ENCODE measurements around the gene CCDC116.
"Not testable (repeated sequence)": the region's sequence is repeated elsewhere in the genome, so short reads cannot be mapped to it uniquely, and the experiment has no call there.

Gene CCDC116

GRCh38 chr22:21657020-21657359, 24.4 kb downstream of the CCDC116 start:
- DNase-seq: no peak

GRCh38 chr22:21657360-21658032, 24.9 kb downstream of the CCDC116 start:
- peak; percentile 29 for DNase-seq

DNA sequence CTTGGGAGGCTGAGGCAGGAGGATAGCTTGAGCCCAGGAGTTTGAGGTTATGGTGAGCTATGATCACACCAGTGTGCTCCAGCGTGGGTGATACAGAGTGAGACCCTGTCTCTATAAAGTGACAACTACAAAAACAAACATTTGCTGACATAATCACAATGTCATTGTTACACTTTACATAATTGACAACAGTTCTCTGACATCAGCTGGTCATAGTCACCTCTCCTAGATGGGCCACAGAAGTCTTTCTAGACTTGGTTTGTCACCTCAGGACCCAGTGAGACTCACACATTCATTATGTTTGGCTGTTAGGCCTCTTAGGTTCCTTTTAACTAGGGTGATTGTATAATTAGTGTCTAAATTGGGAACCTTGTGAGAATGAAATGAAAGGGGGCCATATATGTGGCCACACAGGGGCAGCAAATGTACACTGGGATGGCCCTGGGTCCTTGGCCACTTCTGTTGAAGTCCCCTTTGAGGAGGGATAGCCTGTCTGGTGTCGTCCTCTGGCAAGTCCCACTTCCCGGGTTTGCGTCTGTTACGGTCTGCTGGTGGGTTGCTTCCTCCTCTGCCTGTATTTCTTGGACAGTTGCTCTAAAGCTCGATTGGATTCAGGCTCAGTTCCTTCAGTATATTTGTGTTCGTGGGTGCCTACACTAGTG, 27.4 kb downstream of the CCDC116 start:
- DNase-seq: no peak

- no peak for DNase-seq
Measured at GRCh38 chr22:21660904-21661303, 28.3 kb downstream of the CCDC116 start.

- DNase-seq: no peak
Measured at GRCh38 chr22:21661991-21662390, 29.4 kb downstream of the CCDC116 start.

DNA sequence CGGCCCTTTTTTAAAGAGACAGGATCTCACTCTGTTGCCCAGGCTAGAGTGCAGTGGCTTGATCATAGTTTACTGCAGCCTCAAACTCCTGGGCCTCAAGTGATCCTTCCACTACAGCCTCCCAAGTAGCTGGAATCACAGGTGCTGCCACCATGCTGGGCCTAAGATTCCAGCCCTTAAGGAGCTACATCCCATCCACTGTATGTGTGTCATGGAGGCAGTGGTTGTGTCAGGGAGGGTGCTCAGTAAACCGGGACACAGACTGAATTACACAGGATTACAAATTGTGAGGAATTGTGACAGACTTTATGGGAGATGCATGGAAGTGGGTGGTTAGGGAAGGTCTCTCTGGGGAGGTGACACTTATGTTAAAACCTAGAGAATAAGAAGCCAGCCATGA, 31.2 kb downstream of the CCDC116 start:
- no peak for DNase-seq

DNA sequence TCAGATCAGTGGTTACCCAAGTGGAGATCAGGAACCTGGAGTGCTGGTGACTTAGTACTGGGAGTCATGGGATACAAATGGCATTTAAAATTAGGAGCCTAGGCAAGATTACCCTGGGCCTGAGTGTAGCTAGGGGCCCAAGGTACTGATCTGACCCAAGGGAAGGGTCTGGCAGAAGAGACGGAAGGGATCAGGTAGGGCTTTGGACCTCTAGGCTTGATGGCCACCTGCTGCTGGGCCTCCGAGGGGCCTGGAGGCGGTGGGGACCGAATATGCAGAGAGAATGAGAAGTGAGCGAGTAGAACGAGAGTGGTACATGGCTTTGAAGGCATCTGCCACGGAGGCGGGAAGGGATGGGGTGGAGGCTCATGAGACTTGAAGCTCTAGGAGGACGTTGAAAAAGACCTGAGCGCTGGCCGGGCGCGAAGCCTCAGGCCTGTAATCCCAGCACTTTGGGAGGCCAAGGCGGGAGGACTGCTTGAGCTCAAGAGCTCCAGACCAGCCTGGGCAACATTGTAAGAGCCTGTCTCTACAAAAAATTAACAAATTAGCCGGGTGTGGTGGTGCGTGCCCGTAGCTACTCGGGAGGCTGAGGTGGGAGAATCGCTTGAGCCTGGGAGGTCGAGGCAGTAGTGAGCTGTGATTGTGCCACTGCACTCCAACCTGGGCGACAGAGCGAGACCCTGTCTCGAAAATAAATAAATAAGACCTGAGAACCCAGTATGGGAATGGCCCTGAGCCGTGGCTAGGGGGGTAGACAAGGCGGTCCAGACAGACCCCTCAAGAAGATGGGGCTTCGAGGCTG, 32.7 kb downstream of the CCDC116 start:
- DNase-seq: no peak

DNA sequence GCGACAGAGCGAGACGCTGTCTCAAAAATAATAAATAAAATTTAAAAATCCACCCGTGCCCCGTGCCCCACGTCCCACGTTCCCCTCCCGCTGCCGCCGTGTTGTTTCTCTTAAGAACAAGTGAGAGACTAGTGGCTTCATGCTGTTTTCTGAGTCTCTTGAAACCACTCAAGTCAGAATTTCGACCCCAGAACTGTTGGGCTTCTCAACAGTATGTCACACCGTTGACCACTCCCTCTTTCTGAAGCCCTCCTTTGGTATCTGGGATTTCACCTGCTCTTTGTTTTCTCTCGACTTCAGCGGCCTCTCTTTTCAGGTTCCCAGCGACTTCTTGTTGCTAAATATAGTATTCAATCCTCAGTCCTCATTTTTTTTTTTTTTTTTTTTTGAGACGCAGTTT, 34.2 kb downstream of the CCDC116 start:
- no peak for DNase-seq

DNA sequence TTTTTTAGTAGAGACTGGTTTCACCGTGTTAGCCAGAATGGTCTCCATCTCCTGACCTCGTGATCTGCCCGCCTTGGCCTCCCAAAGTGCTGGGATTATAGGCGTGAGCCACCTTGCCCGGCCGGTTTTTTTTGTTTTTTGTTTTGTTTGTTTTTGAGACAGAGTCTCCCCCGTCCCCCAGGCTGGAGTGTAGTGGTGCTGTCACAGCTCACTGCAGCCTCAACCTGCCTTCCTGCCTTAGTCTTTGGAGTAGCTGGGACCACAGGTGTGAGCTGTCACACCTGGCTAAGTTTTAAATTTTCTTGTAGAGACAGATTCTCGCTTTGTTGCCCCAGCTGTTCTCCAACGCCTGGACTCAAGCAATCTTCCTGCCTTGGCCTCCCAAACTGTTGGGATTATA, 36.5 kb downstream of the CCDC116 start:
- DNase-seq: peak; percentile 57

GRCh38 chr22:21672107-21672629, 39.6 kb downstream of the CCDC116 start:
- no peak for DNase-seq

GRCh38 chr22:21673534-21674321, 41.2 kb downstream of the CCDC116 start:
- DNase-seq: no peak

DNA sequence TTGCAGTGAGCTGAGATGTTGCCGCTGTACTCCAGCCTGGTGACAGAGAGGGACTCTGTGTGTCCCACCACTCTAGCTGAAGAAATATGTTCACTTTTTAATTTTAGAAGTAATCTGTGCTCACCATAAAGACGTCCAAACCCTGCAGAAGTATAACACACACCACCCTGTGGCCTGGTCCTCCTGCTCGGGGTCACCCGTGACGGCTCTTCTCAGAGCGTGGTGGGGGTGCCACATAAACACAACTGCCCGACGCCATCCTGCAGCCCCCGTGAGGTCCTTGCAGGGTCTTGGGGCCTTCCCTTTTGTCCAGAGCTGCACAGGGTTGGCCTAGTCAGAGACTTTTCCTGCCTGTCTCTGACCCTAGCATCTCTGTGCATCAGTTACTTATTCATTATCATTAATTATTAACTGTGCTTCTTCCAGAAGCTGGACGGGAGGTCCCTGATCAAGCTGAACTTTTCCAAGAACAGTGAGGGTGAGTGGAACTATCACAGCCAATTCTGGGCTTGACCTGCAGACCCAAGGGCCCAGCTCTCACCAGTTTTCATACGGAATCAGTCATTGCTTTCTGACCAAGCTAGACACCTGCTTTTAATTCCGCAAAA, 42.2 kb downstream of the CCDC116 start:
- DNase-seq: no peak

- no peak for DNase-seq
Measured at GRCh38 chr22:21677606-21678443, 45.3 kb downstream of the CCDC116 start.

DNA sequence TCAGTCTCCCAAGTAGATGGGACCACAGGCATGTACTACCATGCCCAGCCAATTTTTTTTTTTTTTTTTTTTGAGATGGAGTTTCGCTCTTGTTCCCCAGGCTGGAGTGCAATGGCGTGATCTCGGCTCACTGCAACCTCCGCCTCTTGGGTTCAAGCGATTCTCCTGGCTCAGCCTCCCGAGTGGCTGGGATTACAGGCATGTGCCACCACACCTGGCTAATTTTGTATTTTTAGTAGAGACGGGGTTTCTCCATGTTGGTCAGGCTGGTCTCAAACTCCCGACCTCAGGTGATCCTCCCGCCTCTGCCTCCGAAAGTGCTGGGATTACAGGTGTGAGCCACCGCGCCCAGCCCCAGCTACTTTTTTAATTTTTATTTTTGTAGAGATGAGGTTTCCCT, 46.3 kb downstream of the CCDC116 start:
- DNase-seq: not testable (repeated sequence)

- DNase-seq: no peak
Measured at GRCh38 chr22:21679383-21679782, 46.8 kb downstream of the CCDC116 start.

DNA sequence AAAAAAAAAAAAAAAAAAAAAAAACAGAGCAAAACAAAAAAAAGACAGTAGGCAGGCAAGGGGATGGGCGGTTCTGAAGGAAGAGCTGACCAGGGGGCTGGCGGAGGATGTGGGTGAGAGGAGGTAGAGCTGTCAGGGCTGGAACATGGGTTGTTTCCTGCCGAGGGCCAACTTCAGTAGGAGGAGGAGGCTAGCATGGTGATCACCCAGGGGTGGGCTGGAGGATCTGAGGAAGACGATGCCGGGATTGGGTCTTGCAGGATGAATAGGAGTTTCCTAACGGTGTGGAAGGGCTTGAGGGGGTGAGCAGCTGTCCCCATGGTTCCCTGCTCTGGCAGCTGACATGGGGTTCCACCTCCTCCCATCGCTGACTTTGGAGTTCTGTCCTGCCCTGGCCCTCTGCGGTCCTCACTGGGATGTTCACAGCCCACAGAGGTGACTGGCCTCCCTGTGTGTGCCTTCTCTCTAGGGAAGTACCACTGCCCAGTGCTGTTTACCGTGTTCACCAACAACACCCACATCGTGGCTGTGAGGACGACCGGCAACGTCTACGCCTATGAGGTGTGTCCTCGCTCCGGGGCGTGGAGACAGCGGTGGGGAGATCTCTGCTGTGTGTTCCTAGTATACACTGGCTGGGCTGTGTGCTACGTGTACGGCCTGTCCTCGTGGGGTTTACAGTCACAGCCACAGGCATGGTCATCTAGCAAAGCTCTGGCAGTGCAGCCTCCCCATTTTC, 48.4 kb downstream of the CCDC116 start:
- DNase-seq: no peak

DNA sequence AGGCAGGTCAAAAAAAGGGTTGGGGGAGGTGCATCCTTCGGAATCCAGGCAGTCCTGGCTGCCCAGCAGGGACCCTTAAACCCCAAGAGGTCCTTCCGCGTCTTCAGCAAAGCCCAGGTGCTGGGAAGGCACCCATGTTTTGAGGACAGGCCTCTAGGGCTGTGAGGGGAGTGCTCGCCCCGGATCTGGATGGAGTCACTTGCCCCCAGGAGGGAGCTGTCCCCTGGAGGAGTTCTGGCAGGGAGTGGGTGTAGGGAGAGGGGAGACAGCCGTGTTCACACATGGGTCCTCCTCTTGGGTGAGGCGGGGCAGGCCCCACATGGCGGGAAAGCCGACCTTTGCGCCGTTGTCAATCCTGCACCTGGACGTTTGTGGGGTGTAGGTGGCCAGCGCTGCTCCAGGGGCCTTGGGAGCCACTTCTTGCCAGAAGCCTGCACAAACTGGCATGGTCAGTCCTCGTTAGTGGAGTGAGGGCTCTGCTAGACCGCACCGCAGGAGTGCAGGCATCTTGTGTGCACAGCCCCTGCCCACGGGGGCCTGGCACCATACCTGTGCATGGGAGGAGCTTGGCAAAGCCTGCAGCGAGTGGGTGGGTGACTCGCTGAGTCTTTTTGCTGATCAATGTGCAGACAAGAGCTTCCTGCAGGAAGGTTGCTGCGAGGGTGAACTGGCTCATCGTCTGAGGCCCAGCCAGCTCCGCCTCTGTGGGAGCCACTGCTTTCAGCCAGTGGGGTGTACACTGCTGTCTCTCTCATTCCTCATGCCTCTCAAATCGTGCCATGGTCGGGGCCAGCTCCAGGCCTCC, 49.2 kb downstream of the CCDC116 start:
- DNase-seq: no peak

DNA sequence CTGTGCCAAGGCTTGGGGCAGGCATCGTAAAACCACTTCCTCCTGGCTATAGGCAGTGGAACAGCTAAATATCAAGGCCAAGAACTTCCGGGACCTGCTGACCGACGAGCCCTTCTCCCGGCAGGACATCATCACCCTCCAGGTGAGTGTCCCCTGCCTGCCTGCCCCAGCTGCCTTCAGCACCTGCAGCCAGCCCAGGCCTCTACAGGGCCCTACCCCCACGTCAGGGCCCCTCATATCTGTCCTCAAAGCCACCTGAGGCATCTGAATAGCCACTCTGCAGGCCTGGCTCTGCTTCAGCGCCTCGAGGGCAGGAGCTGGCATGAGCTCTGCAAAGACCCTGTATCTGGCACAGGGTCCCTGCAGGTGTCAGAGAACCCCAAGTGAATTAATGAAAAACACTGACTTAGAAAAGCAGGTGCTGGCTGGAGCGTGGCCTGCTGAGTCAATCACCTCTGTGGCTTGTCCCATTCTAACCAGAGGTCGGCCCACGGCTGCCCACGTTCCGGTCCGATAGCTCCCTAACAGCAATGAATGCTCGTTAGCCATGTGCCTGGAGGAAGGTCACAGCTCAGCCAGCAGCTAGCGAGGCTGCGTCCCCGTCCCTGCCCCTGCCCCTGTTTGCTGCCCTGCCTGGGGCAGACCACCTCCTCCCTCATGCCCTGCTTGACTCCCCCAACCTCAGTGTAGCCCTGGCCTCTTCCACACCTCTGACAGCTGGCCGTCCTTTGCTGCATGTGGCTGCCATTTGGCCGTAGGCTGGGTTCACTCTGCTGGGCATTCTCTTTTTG, 50.0 kb downstream of the CCDC116 start:
- DNase-seq: peak; percentile 42

- no peak for DNase-seq
Measured at GRCh38 chr22:21683401-21683811, 50.8 kb downstream of the CCDC116 start.

Measured in DMS79 (cell line).